T-helper 1 cell treated with Interleukin-12 subunit alpha and Interleukin-12 subunit beta and Interleukin-4 antibody, amounts not matched to agents 30 ng/mL and 1 ng/mL, for 36 hours (primary cell): Measurements from ENCODE around the gene CYB5R3. TPM values are rescaled to one million over a fixed set of nuclear protein-coding genes. Genes with fewer than 3 reads are reported as not detected.

ENCODE experiments used
- intact Hi-C: fragments of 100-400 bp; cut with micrococcal nuclease; formaldehyde crosslinking; loops from one replicate; pipeline ENCODE4 v1.15.1; 2024
- total RNA-seq: library from RNA; stranded (reverse); gene quantifications from 2 replicates; pipeline ENCODE4 v1.2.3, GENCODE V29; 2022

Gene CYB5R3
- 65.8 and 67.9 TPM in 2 replicates for total RNA-seq

- intact Hi-C loops = loop anchor here (1.0 to 2.0 kb wide), 2 partner anchors 34 to 207 kb away; partner anchors contain the start of gene ARFGAP3
These were observed at the start of gene CYB5R3 for GRCh38 chr22:42649246-42650099. TSS of gene CYB5R3 (minus strand) at chr22:42649392. CDS start at chr22:42649315, 77 bp downstream.

DNA sequence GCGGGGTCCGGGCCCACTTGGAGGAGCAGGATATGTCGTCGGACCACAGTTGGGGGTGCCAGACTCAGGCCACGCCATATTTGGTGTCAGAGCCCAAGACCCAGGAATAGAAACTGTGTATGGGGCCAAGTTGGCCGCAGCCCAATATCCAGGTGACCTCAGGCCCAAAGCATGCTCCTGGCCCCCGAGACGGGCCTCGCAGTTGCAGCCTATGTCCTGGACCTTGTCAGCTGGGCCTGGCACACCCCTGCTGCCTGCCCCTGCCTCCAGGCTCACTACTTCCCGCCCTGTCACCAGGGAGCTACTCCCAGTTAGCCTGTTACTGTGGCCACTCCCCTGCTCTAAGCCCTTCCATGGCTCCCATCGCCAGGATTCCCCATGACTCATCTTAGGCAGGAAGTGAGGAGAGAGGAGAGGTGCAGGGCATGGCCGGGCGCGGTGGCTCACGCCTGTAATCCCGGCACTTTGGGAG, 48.4 kb upstream of the CYB5R3 start:
- intact Hi-C loops = no loop called here

GRCh38 chr22:42696331-42696967, 47.3 kb upstream of the CYB5R3 start:
- intact Hi-C loops = no loop called here

DNA sequence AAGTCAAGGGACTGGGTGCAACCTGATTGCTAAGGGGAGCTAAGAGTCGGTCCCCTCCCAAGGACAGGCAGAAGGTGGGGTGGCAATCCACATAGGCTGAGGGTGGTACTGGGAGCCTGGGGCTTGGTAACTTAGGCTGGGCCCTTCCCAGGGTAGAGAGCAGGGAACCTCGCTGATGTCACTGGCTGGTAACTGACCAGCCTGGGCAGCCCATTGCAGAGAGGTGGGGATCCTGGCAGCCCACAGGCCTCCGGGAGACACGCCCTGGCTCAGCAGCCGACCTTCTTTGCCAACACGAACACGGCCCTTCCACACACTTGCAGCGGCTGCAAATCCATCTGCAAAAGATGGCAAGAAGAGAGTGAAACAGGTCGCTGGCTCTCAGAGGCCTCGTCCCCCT, 46.1 kb upstream of the CYB5R3 start:
- intact Hi-C loops = no loop called here

DNA sequence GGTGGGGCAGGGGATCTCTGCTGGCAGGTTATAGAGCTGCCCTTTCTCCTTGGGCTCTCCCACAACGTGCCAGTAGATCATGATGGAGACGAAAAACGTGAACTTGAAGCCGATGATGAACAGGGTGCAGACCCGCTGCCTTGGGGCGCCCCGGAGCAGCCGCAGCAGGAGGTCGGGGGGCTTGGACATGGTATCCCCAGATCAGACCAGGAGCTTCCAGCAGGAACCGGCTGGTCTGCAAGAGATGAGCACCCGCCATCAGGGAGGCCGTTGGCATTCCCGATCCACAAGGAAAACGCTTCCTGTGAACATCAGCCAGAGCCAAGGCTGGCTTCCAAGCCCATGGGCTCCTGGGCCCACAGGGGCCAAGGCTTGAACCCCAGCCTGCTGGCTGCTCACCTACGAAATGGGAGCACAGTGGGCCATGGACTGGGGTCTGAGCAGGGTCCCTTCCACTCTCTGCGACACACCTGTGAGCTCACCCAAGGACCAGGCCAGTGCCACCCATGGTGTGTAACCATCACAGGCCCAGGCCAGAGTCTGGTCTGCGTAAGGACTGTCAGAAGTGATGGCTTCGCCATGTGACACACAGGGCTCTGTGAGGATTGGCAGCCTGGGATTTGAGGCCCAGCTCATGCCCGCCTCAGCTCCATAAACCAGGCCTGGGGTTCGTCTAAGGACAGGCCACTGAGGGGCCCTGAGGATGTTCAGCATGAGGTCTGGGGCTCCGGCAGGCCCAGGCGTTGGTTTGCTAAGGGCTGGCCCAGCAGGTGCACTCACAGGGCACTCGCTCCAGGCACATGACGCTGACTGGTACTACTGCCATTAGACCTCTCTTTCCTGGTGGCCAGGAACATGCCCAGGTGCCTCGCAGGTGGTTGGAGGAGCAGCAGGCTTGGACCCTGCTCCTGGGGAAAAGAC, 44.8 kb upstream of the CYB5R3 start:
- intact Hi-C loops = no loop called here

GRCh38 chr22:42693055-42693762, 44.0 kb upstream of the CYB5R3 start:
- intact Hi-C loops = no loop called here

DNA sequence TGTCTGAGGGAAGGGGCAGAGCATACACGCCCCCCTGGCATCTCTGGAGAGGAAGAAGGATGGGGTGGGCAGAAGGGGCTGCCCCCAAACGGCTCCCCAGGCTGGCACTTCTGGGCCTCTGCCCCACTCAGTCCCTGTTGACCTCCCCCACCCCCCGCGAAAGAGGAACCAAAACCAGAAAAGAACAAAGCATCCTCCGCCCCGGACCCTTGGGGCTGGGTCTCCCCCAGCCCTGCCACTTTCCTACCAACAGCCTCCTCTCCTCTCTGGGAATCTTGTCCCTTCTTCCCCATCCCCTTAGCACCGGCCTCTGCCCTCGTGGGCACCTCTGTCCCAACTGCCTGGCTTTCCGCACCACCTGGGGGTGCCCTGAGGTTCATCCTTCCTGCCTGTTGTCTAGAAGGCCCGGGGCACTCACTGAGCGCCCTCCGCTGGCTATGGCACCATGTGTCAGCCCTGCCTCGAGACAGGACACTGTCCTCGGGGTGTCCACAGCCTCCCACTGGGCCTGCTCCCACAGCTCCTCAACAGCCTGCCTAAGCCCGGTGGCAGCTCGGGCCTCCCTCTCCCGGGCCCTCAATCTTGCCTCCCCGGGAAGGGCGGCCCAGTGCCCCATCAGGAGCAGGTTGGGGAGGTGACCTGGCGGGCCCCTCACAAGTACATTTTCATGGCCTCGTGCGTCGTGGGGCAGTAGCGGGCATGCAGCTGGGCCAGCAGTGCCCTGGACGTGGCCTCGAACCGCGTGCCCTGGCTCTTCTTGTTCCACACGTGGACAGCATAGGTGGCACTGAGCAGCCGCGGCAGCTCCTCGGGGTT, 43.3 kb upstream of the CYB5R3 start:
- intact Hi-C loops = no loop called here

GRCh38 chr22:42691440-42691839, 42.2 kb upstream of the CYB5R3 start:
- intact Hi-C loops = no loop called here

DNA sequence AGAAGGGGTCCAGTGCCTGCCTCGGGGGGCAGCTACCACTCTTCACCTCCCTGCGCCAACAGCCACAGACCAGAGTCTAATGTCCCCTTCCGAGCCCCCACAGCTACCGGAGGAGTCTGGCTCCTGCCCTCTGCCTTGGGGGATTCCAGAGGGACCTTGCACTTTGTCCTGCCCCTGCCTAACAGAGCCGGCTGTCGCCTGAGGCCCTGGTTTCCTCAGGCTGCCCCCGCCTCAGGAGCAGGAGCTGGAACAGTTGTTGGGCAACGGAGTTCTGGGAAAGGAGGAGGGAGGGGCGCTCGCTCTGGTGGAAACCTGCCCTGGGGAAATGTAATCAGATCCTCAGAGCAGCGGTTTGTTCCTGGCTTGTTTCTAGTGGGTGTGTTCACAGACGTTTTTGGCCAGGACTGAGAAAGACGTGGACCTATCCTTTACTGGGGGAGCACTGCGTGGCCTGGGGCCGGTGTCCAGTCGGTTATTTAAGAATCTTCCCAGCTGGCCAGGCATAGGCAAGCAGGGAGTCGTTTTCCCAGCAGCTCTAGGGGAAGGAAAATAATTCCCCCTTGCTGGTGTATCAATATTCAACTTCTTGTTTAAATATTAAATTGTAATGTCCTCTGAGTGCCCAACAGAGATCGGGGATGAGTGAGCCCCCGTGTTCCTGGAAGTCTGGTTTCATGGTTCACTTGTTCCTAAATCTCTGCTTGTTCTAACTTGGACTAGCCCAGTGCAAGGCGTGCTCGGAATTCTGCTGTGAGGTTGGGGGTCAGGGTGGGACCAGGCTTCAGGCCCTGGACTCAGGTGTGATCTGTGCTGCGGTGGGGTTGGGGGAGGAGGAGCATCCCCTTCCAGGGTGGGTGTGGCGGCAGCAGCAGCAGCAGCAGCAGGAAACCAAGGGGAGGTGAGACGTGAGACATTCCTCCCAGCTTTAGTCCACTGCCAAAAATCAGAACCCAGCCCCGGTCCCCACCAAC, 39.3 kb upstream of the CYB5R3 start:
- intact Hi-C loops = no loop called here

DNA sequence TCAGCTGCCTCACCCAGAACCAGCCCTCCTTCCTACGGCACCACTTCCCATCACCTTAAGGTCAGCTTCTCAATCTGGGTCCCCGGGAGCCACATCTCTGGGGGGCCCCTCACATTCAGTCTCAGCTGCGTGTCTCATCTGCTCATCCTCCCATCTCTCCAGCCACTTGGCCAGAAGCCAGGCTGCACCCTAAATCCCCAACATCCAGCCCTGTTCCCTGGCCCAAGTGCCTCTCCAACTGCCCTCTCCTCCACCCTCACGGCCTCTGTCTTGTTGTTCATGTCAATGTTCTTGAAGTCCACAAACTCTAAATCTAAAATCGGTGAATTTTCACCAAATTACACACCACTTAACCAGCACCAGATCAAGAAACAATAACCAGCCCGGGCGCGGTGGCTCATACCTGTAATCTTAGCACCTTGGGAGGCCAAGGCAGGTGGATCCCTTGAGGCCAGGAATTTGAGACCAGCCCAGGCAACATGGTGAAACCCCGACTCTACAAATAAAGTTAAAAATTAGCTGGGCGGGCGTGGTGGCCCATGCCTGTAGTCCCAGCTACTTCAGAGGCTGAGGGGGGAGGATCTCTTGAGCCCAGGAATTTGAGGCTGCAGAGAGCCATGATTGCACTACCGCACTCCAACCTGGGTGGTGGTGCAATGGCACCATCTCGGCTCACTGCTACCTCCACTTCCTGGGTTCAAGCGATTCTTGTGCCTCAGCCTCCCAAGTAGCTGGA, 37.7 kb upstream of the CYB5R3 start:
- intact Hi-C loops = no loop called here

DNA sequence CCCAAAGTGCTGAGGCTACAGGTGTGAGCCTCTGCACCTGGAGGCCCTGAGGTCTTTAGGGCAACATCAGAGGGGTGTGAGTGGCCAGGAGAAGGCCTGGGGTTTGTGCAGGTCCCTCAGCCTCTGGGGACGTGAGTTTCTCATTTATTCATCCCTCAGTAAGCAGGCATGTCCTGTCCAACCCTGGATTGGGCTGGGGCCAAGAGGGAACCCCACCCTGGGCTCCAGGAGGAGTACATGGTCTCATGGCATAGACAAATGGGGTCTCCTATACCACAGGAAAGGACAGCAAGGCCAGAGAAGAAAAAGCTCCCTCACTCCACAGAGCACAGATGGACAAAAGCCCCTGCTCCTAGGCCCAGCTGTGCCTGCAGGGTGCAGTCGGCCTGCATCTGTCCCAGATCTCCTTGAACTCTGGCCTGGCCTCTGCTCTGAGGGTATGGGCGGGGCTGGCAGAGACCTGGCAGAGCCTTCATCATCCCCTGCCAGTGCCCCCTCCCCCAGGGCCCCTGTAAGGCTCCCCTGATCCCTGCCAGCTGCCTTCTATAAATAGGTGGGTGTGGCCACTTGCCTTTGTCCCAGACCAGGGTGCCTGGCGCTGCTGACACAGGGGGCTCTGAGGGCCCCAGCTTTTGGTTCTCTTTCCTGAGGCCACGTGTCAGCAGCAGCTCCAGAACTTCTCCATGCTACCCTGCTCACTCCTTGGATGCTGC, 36.9 kb upstream of the CYB5R3 start:
- intact Hi-C loops = no loop called here

- intact Hi-C loops = no loop called here
These were observed 35.4 kb upstream of the CYB5R3 start for GRCh38 chr22:42684462-42685195.

- intact Hi-C loops = no loop called here
These were observed 34.5 kb upstream of the CYB5R3 start for GRCh38 chr22:42683578-42684283.

DNA sequence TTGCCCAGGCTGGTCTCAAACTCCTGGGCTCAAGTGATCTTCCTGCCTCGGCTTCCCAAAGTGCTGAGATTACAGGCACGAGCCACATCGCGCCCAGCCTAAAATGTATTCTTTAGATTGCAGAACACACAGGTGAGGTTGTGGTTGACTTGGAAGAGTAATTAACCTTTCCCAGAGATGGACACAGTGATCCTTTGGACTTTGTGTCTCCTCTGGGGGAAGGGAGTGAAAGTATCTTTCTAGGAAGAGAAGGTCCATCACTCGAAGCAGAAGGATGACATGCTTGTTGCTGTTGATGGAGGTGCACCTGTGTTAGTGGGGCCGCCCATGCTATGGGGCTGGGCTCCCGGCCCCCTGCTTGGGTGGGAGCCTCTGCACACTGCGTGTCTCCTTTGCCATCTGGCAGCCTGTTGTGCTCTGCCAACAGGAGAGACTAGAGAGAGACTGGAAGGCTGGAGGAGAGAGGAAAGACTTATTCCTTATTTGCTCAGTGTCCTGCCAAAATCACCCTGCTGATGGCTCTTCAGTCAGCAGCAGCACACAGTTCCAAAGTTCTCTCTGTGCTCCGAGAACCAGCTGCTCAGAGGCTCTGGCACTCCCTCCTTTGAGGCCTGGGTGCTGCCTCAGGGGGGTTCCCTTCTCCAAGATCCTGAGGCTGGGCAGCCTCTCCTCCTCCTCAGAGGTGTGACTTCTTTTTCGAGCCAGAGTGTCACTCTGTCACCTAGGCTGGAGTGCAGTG, 33.1 kb upstream of the CYB5R3 start:
- intact Hi-C loops = no loop called here

DNA sequence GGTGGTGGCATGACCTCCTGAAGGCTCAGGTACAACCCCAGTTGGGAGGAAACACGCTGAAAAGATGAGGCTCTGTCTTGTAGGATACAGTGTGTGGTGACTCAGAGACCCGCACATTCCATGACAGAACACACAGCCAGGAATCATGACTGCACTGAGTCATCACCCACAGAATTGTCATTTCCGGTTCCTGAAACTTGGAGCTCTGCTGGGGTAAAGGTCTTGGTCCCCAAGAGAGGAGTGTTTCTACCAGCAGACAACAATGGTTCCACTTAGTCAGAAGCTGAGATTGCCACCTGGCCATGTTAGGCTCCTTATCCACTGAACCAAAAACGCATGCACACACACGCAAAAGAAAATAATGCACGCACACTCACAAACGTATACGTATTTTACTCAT, 31.5 kb upstream of the CYB5R3 start:
- intact Hi-C loops = no loop called here
